GM03348 (cell line): ENCODE measurements around the gene TRIM28.
"Not testable (repeated sequence)": the region's sequence is repeated elsewhere in the genome, so short reads cannot be mapped to it uniquely, and the experiment has no call there.

Experiments used
- DNase-seq: peaks from one replicate; pipeline ENCODE4 v3.0.0; 2012; ENCODE audit warnings: low spot score

The TRIM28 gene

GRCh38 chr19:58561373-58562121, 17.7 kb downstream of the TRIM28 start:
- DNase-seq = no peak

DNA sequence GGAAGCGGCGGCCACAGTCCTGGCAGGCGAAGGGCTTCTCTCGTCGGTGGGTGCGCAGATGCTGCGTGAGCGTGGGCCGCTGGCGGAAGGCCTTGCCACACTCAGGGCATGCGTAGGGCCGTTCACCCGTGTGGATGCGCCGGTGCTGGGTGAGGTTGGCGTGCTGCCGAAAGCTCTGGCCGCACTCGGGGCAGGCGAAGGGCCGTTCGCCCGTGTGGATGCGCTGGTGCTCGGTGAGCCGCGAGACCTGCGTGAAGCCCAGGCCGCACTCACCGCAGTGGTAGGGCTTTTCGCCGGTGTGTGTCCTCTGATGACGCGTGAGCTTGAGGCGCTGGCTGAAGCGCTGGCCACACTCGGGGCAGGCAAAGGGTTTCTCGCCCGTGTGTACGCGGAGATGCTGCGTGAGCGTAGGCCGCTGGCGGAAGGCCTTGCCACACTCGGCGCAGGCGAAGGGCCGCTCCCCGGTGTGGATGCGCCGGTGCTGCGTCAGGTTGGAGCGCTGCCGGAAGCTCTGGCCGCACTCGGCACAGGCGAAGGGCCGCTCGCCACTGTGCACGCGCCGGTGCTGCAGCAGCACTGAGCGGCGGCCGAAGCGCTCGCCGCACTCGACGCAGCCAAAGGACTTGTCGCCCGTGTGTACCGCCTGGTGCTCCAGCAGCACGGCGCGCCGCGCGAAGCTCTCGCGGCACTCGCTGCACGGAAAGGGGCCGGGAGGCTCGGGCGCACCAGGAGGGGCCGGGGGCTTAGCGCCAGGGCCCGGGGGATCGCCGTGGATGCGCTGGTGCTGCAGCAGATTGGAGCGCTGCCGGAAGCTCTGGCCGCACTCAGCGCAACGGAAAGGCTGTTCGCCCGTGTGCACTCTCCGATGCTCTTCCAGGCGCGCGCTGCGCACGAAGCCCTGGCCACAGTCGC, 18.5 kb downstream of the TRIM28 start:
- DNase-seq = no peak

- peak; percentile 37 for DNase-seq
Observed at GRCh38 chr19:58563034-58563573, 19.2 kb downstream of the TRIM28 start.

GRCh38 chr19:58563823-58564222, 20.0 kb downstream of the TRIM28 start:
- no peak for DNase-seq

DNA sequence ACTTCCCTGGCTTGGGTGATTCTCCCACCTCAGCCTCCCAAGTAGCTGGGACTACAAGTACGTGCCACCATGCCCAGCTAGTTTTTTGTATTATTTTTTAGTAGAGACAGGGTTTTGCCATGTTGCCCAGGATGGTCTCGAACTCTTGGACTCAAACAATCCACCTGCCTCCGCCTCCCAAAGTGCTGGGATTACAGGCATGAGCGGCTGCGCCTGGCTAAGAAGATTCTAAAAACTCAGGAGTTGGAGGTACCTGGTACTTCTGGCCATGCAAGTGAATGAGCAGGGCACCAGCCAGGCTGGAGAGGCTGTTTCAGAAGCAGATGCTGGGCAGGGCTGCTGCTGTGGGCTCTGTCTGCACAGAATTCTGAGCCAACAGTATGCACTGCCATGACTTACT, 23.1 kb downstream of the TRIM28 start:
- DNase-seq = no peak

DNA sequence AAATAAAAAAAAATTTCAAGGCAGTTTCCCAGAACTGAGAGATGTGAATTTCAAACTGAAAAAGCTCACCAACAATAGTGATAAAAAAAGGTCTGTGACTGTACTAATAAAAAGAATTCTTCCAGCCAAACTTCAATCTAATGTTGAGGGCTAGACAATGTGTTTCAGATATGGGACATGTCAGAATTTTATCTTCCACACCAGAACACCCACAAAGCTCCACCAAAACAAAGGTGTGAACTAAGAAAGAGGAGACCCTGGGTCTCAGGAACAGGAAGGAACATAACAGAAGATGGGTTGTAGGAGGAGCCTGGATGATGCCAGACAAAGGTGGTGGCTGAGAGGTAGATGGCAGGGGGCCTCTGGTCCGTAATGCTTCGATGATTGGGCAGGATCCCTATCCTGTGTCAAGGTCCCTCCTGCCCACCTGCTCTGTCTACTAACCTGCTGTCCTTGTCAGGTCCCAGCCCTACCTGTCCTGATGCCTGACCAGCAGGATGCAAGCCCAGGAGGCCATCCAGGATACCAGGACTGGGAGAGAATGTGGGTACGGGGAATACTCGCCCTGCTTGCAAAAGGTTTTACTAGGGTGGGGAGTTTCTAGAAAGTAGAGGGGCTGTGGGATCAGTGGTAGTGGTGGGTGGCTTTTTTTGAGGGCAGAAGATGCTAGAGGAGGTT, 24.7 kb downstream of the TRIM28 start:
- no peak for DNase-seq

GRCh38 chr19:58569191-58569942, 25.5 kb downstream of the TRIM28 start:
- no peak for DNase-seq

- no peak for DNase-seq
Observed at GRCh38 chr19:58569943-58570670, 26.2 kb downstream of the TRIM28 start.

- DNase-seq = no peak
Observed at GRCh38 chr19:58570770-58571574, 27.1 kb downstream of the TRIM28 start.

DNA sequence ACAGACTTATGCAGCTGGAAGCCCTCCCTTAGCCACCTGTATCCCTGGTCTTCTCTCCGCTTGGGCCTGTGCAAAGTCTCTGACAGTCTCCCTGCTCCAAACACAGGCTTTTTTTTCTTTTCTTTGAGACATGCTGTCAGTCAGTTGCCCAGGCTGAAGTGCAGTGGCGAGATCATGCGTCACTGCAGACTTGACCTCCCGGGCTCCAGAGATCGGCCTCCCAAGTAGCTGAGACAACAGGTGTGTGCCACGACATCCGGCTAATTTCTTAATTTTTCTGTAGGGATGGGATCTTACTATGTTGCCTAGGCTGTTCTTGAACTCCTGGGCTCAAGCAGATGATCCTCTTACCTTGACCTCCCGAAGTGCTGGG, 27.7 kb downstream of the TRIM28 start:
- DNase-seq = no peak

GRCh38 chr19:58572026-58572817, 28.4 kb downstream of the TRIM28 start:
- DNase-seq = no peak

- peak; percentile 96 for DNase-seq
Observed at GRCh38 chr19:58572818-58573657, 29.2 kb downstream of the TRIM28 start, which contains the start of gene MZF1. Gene MZF1 (minus strand): TSS chr19:58573335. CDS start chr19:58571389, 1,946 bp downstream.

GRCh38 chr19:58573658-58574164, 29.8 kb downstream of the TRIM28 start:
- DNase-seq = no peak

GRCh38 chr19:58575183-58576041, 31.5 kb downstream of the TRIM28 start:
- DNase-seq = peak; percentile 92

DNA sequence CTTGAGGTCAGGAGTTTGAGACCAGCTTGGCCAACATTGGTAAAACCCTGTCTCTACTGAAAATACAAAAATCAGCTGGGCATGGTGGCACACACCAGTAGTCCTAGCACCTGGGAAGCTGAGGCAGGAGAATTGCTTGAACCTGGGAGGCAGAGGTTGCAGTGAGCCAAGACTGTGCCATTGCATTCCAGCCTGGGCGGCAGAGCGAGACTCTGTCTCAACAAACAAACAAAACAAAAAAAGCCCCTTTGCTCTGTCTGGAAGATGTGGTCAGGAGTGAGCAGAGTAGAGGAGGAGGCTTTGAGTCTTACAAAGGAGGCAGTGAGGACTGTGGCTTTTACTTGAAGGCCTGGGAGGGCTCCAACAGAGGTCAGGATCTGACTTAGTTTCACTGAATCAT, 33.7 kb downstream of the TRIM28 start:
- DNase-seq = not testable (repeated sequence)

DNA sequence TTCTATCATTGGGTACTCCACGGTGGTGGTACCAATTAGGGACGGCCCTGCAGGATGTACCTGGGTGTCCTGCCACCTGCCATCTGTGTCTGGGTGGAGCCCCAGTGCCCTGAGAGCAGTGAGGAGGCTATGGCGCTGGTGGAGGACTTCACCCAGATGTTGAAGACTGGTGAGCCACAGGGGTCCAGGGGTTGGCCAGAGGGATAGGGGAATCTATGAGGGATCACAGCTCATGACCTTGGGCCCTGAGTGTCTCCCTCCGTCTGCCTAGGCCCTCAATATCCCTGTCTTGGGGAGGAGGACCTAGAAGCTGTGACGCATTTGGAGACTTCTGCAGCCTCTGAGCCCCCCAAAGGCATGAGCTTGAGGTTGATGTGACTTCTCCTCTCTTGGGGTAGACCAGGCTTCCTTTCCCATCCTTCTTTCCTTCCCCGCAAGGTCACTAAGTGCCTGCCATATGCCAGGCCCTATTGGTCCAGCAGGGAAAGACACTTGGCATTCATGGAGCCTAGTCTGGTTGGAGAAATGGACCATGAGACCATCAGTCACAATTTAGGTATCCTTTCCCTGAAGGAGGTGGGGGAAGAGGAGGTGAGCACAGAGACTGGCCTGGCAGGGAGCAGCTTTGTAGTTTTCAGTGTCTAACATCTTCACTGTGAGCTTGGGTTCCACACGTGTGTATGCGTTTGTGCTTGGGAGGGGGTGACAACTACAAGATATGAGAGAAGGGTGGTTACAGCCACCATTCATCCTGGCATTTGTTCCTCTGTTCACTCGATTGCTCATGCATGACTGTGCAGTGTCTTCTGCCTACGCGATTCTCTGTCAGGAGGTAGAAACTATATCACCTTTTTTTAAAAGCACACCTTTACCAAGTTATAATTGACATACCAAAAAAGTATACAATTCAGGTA, 34.4 kb downstream of the TRIM28 start:
- no peak for DNase-seq
